CD4-positive, alpha-beta T cell (primary cell): ENCODE results near the gene MOCS2. TPM values are rescaled to one million over a fixed set of nuclear protein-coding genes. Genes with fewer than 3 reads are reported as not detected.
"Not testable (repeated sequence)": the region's sequence is repeated elsewhere in the genome, so short reads cannot be mapped to it uniquely, and the experiment has no call there.

ENCODE experiments used
- ATAC-seq: fragments of 200-7000 bp; cut with Tn5 transposase; one replicate; pipeline ENCODE4 v1.10.0; 2022; ENCODE audit warnings: mild to moderate bottlenecking; ENCODE audit not compliant: poor library complexity
- CTCF ChIA-PET: fragments of 350-600 bp; sonication (Branson Sonifier 250); formaldehyde crosslinking; loops from one replicate; lab custom pipeline; 2021; ENCODE audit warnings: antibody characterized with exemption, inconsistent platforms; lab: Charles Lee
- POLR2A ChIA-PET: fragments of 350-600 bp; sonication (Branson Sonifier 250); formaldehyde crosslinking; loops from one replicate; lab custom pipeline; 2021; ENCODE audit warnings: antibody characterized with exemption, inconsistent platforms; lab: Charles Lee
- DNase-seq, 14 experiments: peaks; one replicate each; pipeline ENCODE4 v3.0.0-alpha.2; 2013 to 2020; ENCODE audit warnings: mixed read lengths in 2 of 14
- H3K27ac ChIP-seq, 2 donors: one replicate each; pipeline versions ENCODE4 v1.5.1 to v1.7.0; 2013; ENCODE audit warnings: low read length in 2 of 2, low read depth in 1 of 2, mild to moderate bottlenecking in 1 of 2
- H3K27me3 ChIP-seq, 2 experiments: 1 replicate in 1 of 2; 2 replicates in 1 of 2; pipeline versions ENCODE4 v1.6.1 to v1.7.0; 2013; ENCODE audit warnings: low read length in 2 of 2, control low read depth in 1 of 2, mild to moderate bottlenecking in 1 of 2, moderate library complexity in 1 of 2; ENCODE audit not compliant: insufficient read depth in 2 of 2, control insufficient read depth in 1 of 2
- H3K36me3 ChIP-seq: one replicate; pipeline ENCODE4 v1.6.1; 2013; ENCODE audit warnings: low read length, control low read depth; ENCODE audit not compliant: insufficient read depth
- H3K4me1 ChIP-seq: one replicate; pipeline ENCODE4 v1.6.1; 2013; ENCODE audit warnings: low read length, control low read depth; ENCODE audit not compliant: insufficient read depth
- H3K4me3 ChIP-seq: one replicate; pipeline ENCODE4 v1.5.1; 2013; ENCODE audit warnings: mild to moderate bottlenecking, low read length, moderate library complexity
- H3K9me3 ChIP-seq, 2 experiments: 1 replicate in 1 of 2; 2 replicates in 1 of 2; pipeline versions ENCODE4 v1.6.1 to v1.7.0; 2013; ENCODE audit warnings: low read length in 2 of 2, mild to moderate bottlenecking in 2 of 2, control low read depth in 1 of 2, moderate library complexity in 1 of 2; ENCODE audit not compliant: control insufficient read depth in 1 of 2, insufficient read depth in 1 of 2
- H3K27ac Mint-ChIP-seq: one replicate; pipeline ENCODE4 v1.8.0; 2020; ENCODE audit warnings: mixed read lengths
- H3K27me3 Mint-ChIP-seq: one replicate; pipeline ENCODE4 v1.8.0; 2021; ENCODE audit warnings: mixed read lengths
- H3K36me3 Mint-ChIP-seq: one replicate; pipeline ENCODE4 v1.8.0; 2021; ENCODE audit warnings: low read depth, mixed read lengths
- H3K4me1 Mint-ChIP-seq: one replicate; pipeline ENCODE4 v1.8.0; 2021; ENCODE audit warnings: low read depth, mixed read lengths
- H3K4me3 Mint-ChIP-seq: one replicate; pipeline ENCODE4 v1.8.0; 2020; ENCODE audit warnings: mild to moderate bottlenecking, mixed read lengths
- H3K9me3 Mint-ChIP-seq: one replicate; pipeline ENCODE4 v1.8.0; 2020; ENCODE audit warnings: mixed read lengths
- CTCF ChIP-seq: fragments of 200-600 bp; IDR thresholded peaks from one replicate; pipeline ENCODE4 v1.8.0; 2022; ENCODE audit warnings: antibody characterized with exemption, mild to moderate bottlenecking
- intact Hi-C, 2 experiments: fragments of 100-400 bp; cut with DNase I in 1 of 2; cut with micrococcal nuclease in 1 of 2; formaldehyde crosslinking; loops; one replicate each; pipeline versions ENCODE4 v1.15.1 to v1.9.0; 2023 to 2025; cut with DNase I, micrococcal nuclease
- total RNA-seq, 174 experiments: library from RNA in 2 of 174; stranded (reverse) in 2 of 174; gene quantifications; one replicate each; pipeline ENCODE4 v1.2.3 and lab custom pipeline; 2021 to 2026

Gene MOCS2
- total RNA-seq, 2 experiments from 2014 or later: 19.5 to 20.4 TPM

DNA sequence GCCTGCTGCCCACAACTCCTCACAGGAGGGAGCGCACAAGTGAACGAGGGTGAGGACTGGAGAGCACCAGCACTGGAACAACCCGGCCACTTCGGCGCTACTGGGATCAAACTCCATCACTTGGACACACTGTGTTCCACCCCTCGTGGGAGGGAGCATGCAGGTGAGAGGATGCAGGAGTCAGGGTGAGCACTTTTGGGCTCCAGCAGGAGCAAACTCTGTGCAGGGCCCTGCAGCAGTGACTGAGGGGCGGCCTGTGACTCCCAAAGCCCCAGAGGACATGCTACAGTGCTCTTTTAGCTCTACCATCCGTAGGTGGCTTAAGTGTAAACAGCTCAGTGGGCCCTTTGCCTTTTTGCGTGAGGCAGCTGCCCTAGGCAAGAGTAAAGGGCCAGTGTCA is 4.4 kb upstream of the MOCS2 start:
- TF ChIP-seq CTCF: no peak
- H3K4me3 ChIP-seq: no peak overlapping the region
- ChIA-PET POLR2A (no interaction called here), CTCF (interaction anchor here (0.9 kb wide), 1 partner anchor 165 kb away, joined by 3 read pairs; no protein-coding TSS in a partner anchor)
- no peaks in the 10 kb centered on the region for H3K27me3 Mint-ChIP-seq
- ATAC-seq (no peak), DNase-seq (no peak)
- intact Hi-C loops: loop anchor here in 1 of 2 experiments (5.0 kb wide), 2 partner anchors 317 to 448 kb away; partner anchors contain the start of gene NDUFS4
- H3K36me3 Mint-ChIP-seq: peaks cover 5% of the 10 kb centered on the region
- no peaks in the 10 kb centered on the region for H3K9me3 Mint-ChIP-seq
- no peak overlapping the region for H3K27ac Mint-ChIP-seq
- no peak overlapping the region for H3K4me3 Mint-ChIP-seq
- peaks cover 17% of the 10 kb centered on the region for H3K4me1 Mint-ChIP-seq
- H3K27me3 ChIP-seq: no peaks in the 10 kb centered on the region
- H3K36me3 ChIP-seq: no peaks in the 10 kb centered on the region
- peaks cover 8% of the 10 kb centered on the region for H3K4me1 ChIP-seq
- no peak overlapping the region for H3K27ac ChIP-seq
- no peaks in the 10 kb centered on the region for H3K9me3 ChIP-seq

- Histone ChIP-seq H3K36me3 (no peaks in the 10 kb centered on the region), H3K9me3 (no peaks in the 10 kb centered on the region), H3K27ac (no peak overlapping the region), H3K4me1 (peaks cover 8% of the 10 kb centered on the region), H3K27me3 (no peaks in the 10 kb centered on the region), H3K4me3 (no peak overlapping the region)
- ChIA-PET CTCF (interaction anchor here (0.9 kb wide), 1 partner anchor 164 kb away, joined by 3 read pairs; no protein-coding TSS in a partner anchor), POLR2A (no interaction called here)
- TF ChIP-seq CTCF: no peak
- Mint-ChIP-seq H3K4me1 (peaks cover 25% of the 10 kb centered on the region), H3K27ac (no peak overlapping the region), H3K36me3 (peaks cover 6% of the 10 kb centered on the region), H3K27me3 (no peaks in the 10 kb centered on the region), H3K9me3 (no peaks in the 10 kb centered on the region), H3K4me3 (no peak overlapping the region)
- ATAC-seq: no peak
- intact Hi-C loops: loop anchor here in 1 of 2 experiments (5.0 kb wide), 2 partner anchors 316 to 449 kb away; partner anchors contain the start of gene NDUFS4
- DNase-seq: no peak
These were observed 3.4 kb upstream of the MOCS2 start for GRCh38 chr5:53112909-53113308.

- H3K27ac Mint-ChIP-seq, H3K27ac ChIP-seq, CTCF ChIA-PET, DNase-seq, H3K9me3 Mint-ChIP-seq, H3K9me3 ChIP-seq, H3K36me3 ChIP-seq, ATAC-seq, H3K4me3 Mint-ChIP-seq, H3K27me3 Mint-ChIP-seq, H3K27me3 ChIP-seq, POLR2A ChIA-PET, H3K4me3 ChIP-seq, H3K4me1 ChIP-seq: not testable (repeated sequence)
- intact Hi-C loops: loop anchor here in 1 of 2 experiments (5.0 kb wide), 2 partner anchors 315 to 450 kb away; partner anchors contain the start of gene NDUFS4
- peaks cover 31% of the 10 kb centered on the region for H3K4me1 Mint-ChIP-seq
- H3K36me3 Mint-ChIP-seq: peaks cover 10% of the 10 kb centered on the region
These were observed 2.8 kb upstream of the MOCS2 start for GRCh38 chr5:53112307-53112706.

DNA sequence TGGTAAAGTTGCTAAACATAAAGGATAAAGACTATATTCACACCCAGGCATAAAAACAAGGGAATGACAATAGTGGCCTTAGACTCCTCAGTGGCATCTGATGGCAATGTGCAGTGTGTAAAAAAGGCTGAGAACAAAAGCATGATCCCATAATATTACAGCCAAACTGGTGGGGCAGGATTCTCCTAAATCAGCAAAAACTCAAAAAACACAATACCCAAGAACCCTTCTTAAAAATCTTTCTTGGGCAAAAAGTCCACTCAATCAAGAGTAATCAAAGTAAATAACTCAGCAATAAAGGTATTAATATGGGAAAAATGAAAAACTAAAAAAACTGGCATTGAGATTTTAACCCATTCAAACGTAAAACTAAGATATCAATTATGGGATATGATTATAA is 1.6 kb upstream of the MOCS2 start:
- ChIA-PET CTCF (no interaction called here), POLR2A (no interaction called here)
- TF ChIP-seq CTCF: no peak
- H3K4me1 Mint-ChIP-seq: peaks cover 42% of the 10 kb centered on the region
- Histone ChIP-seq H3K36me3 (peaks cover 12% of the 10 kb centered on the region), H3K4me1 (peaks cover 10% of the 10 kb centered on the region), H3K9me3 (no peaks in the 10 kb centered on the region), H3K27me3 (no peaks in the 10 kb centered on the region), H3K4me3 (no peak overlapping the region), H3K27ac (no peak overlapping the region)
- H3K4me3 Mint-ChIP-seq: peak overlapping the region; percentile 94
- ATAC-seq: no peak
- H3K27ac Mint-ChIP-seq: no peak overlapping the region
- intact Hi-C loops: loop anchor here in 1 of 2 experiments (5.0 kb wide), 2 partner anchors 314 to 451 kb away; partner anchors contain the start of gene NDUFS4
- no peak for DNase-seq
- peaks cover 21% of the 10 kb centered on the region for H3K36me3 Mint-ChIP-seq
- no peaks in the 10 kb centered on the region for H3K9me3 Mint-ChIP-seq
- no peaks in the 10 kb centered on the region for H3K27me3 Mint-ChIP-seq
